Measurements from ENCODE around the gene ATP6V0B.

The ATP6V0B gene

GRCh38 chr1:43963890-43964289 lies 10.9 kb upstream of the ATP6V0B start:
- CTCF ChIA-PET, result no interaction called here
- no peak for DNase-seq (ENCODE audit: extremely low spot score)
- TF ChIP-seq HDGF (IDR thresholded peaks at IDR 0.05; ENCODE audit: borderline replicate concordance), result no peak
- TF ChIP-seq BHLHE40 (IDR thresholded peaks at IDR 0.05; ENCODE audit: borderline replicate concordance), result no peak
- POLR2A ChIA-PET, result interaction anchor here (0.7 to 1.3 kb wide), 2 partner anchors 9 to 11 kb away, joined by 4 read pairs; no protein-coding TSS in a partner anchor

- TF ChIP-seq L3MBTL2 (conservative IDR thresholded peaks at IDR 0.05) (no peak), FOXK2 (IDR thresholded peaks at IDR 0.05) (no peak), FOXM1 (IDR thresholded peaks at IDR 0.05; ENCODE audit: borderline replicate concordance) (no peak), LEF1 (IDR thresholded peaks at IDR 0.05; ENCODE audit: borderline replicate concordance) (no peak), ELF4 (IDR thresholded peaks at IDR 0.05) (no peak), FOXA1 (IDR thresholded peaks at IDR 0.05) (no peak), SUZ12 (IDR thresholded peaks at IDR 0.05) (no peak), HDGF (IDR thresholded peaks at IDR 0.05; ENCODE audit: borderline replicate concordance) (no peak), SP1 (IDR thresholded peaks at IDR 0.05) (no peak), TARDBP (IDR thresholded peaks at IDR 0.05) (no peak), ZNF384 (IDR thresholded peaks at IDR 0.05) (no peak), ARNT (IDR thresholded peaks at IDR 0.05) (no peak), PKNOX1 (IDR thresholded peaks at IDR 0.05) (no peak), BHLHE40 (IDR thresholded peaks at IDR 0.05; ENCODE audit: borderline replicate concordance) (no peak), NFRKB (IDR thresholded peaks at IDR 0.05) (no peak), CTBP1 (IDR thresholded peaks at IDR 0.05; ENCODE audit: borderline replicate concordance) (no peak)
- no peak for DNase-seq (ENCODE audit: extremely low spot score)
- CTCF ChIA-PET, result no interaction called here
- POLR2A ChIA-PET, result interaction anchor here (1.3 kb wide), 1 partner anchor 9 kb away, joined by 5 read pairs; the partner anchor contains the start of gene ATP6V0B
Measured at GRCh38 chr1:43965316-43965715, 9.4 kb upstream of the ATP6V0B start.

- TF ChIP-seq NFRKB (IDR thresholded peaks at IDR 0.05) (no peak), SP1 (IDR thresholded peaks at IDR 0.05) (no peak), TARDBP (IDR thresholded peaks at IDR 0.05) (no peak), ELF4 (IDR thresholded peaks at IDR 0.05) (no peak)
- DNase-seq (ENCODE audit: extremely low spot score), result no peak
- ChIA-PET POLR2A (no interaction called here), CTCF (interaction anchor here (0.5 kb wide), 1 partner anchor 79 kb away, joined by 3 read pairs; no protein-coding TSS in a partner anchor)
Measured at GRCh38 chr1:43968348-43968948, 6.3 kb upstream of the ATP6V0B start.

- POLR2A ChIA-PET, result no interaction called here
- CTCF ChIA-PET, result interaction anchor here (0.6 kb wide), 1 partner anchor 57 kb away, joined by 3 read pairs; no protein-coding TSS in a partner anchor
- DNase-seq (ENCODE audit: extremely low spot score), result no peak
- TF ChIP-seq ELF4 (IDR thresholded peaks at IDR 0.05), result no peak
- TF ChIP-seq CTBP1 (IDR thresholded peaks at IDR 0.05; ENCODE audit: borderline replicate concordance), result no peak
- TF ChIP-seq L3MBTL2 (conservative IDR thresholded peaks at IDR 0.05), result no peak
- no peak for TF ChIP-seq NFRKB (IDR thresholded peaks at IDR 0.05)
- TF ChIP-seq BHLHE40 (IDR thresholded peaks at IDR 0.05; ENCODE audit: borderline replicate concordance), result no peak
- TF ChIP-seq FOXM1 (IDR thresholded peaks at IDR 0.05; ENCODE audit: borderline replicate concordance), result no peak
- TF ChIP-seq ARNT (IDR thresholded peaks at IDR 0.05), result no peak
- TF ChIP-seq TARDBP (IDR thresholded peaks at IDR 0.05), result no peak
- TF ChIP-seq FOXK2 (IDR thresholded peaks at IDR 0.05), result no peak
- TF ChIP-seq HDGF (IDR thresholded peaks at IDR 0.05; ENCODE audit: borderline replicate concordance), result no peak
- TF ChIP-seq SP1 (IDR thresholded peaks at IDR 0.05), result no peak
Measured at GRCh38 chr1:43969416-43969745, 5.4 kb upstream of the ATP6V0B start.

GRCh38 chr1:43969746-43970466 lies 4.9 kb upstream of the ATP6V0B start, which contains the start of gene DPH2:
Gene DPH2, plus strand, starts transcription at chr1:43970010. Its CDS starts 166 bp downstream, at chr1:43970176.
- DNase-seq (ENCODE audit: extremely low spot score), result peak; percentile 98
- ChIA-PET POLR2A (interaction anchor here (0.6 kb wide), 2 partner anchors 20 to 36 kb away, joined by 3 read pairs; no protein-coding TSS in a partner anchor), CTCF (interaction anchor here (0.6 kb wide), 1 partner anchor 57 kb away, joined by 3 read pairs; no protein-coding TSS in a partner anchor)
- TF ChIP-seq L3MBTL2 (conservative IDR thresholded peaks at IDR 0.05), result peak; percentile 64
- TF ChIP-seq BHLHE40 (IDR thresholded peaks at IDR 0.05; ENCODE audit: borderline replicate concordance), result no peak
- no peak for TF ChIP-seq FOXM1 (IDR thresholded peaks at IDR 0.05; ENCODE audit: borderline replicate concordance)
- no peak for TF ChIP-seq SUZ12 (IDR thresholded peaks at IDR 0.05)
- TF ChIP-seq CTBP1 (IDR thresholded peaks at IDR 0.05; ENCODE audit: borderline replicate concordance), result no peak
- no peak for TF ChIP-seq PKNOX1 (IDR thresholded peaks at IDR 0.05)
- no peak for TF ChIP-seq ARNT (IDR thresholded peaks at IDR 0.05)
- TF ChIP-seq ZNF384 (IDR thresholded peaks at IDR 0.05), result no peak
- no peak for TF ChIP-seq TARDBP (IDR thresholded peaks at IDR 0.05)
- no peak for TF ChIP-seq FOXA1 (IDR thresholded peaks at IDR 0.05)
- no peak for TF ChIP-seq FOXK2 (IDR thresholded peaks at IDR 0.05)
- TF ChIP-seq SP1 (IDR thresholded peaks at IDR 0.05), result no peak
- no peak for TF ChIP-seq NFRKB (IDR thresholded peaks at IDR 0.05)
- peak; percentile 74 for TF ChIP-seq ELF4 (IDR thresholded peaks at IDR 0.05)
- no peak for TF ChIP-seq LEF1 (IDR thresholded peaks at IDR 0.05; ENCODE audit: borderline replicate concordance)

GRCh38 chr1:43970502-43970901 lies 4.3 kb upstream of the ATP6V0B start:
- DNase-seq (ENCODE audit: extremely low spot score), result no peak
- POLR2A ChIA-PET, result interaction anchor here (0.6 kb wide), 1 partner anchor 35 kb away, joined by 3 read pairs; no protein-coding TSS in a partner anchor
- TF ChIP-seq HDGF (IDR thresholded peaks at IDR 0.05; ENCODE audit: borderline replicate concordance) (no peak), L3MBTL2 (conservative IDR thresholded peaks at IDR 0.05) (no peak), SUZ12 (IDR thresholded peaks at IDR 0.05) (no peak), FOXM1 (IDR thresholded peaks at IDR 0.05; ENCODE audit: borderline replicate concordance) (no peak)
- CTCF ChIA-PET, result no interaction called here
